GM21529 (cell line): ENCODE results near the gene TFEB.

ENCODE experiments used
- ATAC-seq: cut with Tn5 transposase; IDR thresholded peaks from one replicate; pipeline ENCODE4 v1.9.1; 2021; ENCODE audit not compliant: unreplicated experiment

TFEB gene

DNA sequence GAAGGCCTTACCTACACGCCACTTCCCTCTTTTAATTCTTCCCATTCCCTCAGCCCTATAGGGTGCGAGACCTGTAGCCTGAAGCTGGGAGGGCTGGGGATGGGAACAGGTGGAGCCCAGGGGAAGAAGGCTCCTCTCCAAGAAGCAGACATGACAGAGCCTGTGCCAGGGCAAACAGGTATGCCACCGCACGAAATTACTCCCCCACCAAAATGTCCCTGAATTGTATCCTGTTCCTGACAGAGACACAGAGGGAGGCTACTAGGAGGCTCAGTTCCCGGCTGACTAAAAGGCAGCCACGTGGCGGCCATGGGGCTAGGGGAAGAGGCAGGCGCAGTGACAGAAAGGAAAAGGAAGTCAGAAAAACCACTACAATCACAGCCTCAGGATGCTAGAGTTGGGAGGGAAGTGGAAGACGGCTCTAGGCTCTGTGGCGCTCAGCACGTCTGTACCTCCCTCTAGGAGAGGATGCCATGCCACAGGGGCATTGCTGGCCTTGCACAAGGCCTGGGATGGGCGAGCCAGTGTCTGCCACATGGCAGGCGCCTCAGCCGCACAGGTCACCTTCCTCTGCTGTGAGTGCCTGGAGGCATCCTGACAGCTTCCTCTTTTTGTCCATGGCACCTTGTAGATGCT, 27.7 kb downstream of the TFEB start:
- no peak for ATAC-seq

DNA sequence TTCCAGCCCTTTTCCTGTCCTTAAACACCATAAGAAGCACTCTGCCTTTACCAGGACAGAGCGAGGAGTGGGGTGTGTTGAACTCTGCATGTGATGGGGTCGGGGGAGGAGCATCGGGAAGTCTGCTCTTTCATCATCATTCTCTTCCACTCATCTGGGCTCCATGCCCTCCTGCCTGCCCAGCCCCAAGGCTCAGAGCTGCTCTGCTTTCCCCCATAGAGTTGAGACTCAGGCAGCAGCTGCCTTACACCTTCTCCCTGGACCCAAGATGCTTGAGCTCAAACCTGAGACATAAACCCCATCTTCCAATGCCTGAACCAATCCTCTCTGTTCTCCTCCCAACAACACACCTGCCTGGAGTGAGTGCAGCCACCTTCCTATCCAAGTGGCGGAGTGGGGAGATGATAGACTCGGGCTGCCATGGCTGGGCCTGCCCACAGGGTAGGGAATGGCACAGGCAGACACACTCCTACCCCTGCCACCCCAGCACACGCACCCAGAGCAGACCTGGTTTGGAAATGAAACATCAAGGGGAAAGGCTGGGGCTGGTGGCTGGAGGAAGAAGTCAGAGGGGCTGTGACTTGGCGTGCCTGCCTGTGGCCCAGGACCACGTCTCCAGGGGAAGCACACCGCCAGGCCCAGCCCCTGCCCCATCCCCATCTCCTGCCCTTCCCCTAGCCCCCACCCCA, 28.4 kb downstream of the TFEB start:
- ATAC-seq: peak; percentile 23

- ATAC-seq: peak; percentile 68
These were observed 29.2 kb downstream of the TFEB start for GRCh38 chr6:41705996-41706835.

- no peak for ATAC-seq
These were observed 30.0 kb downstream of the TFEB start for GRCh38 chr6:41705311-41705995.

GRCh38 chr6:41704656-41705310, 30.6 kb downstream of the TFEB start:
- ATAC-seq: no peak

- ATAC-seq: no peak
These were observed 31.4 kb downstream of the TFEB start for GRCh38 chr6:41704028-41704427.

GRCh38 chr6:41702771-41703494, 32.5 kb downstream of the TFEB start:
- no peak for ATAC-seq

DNA sequence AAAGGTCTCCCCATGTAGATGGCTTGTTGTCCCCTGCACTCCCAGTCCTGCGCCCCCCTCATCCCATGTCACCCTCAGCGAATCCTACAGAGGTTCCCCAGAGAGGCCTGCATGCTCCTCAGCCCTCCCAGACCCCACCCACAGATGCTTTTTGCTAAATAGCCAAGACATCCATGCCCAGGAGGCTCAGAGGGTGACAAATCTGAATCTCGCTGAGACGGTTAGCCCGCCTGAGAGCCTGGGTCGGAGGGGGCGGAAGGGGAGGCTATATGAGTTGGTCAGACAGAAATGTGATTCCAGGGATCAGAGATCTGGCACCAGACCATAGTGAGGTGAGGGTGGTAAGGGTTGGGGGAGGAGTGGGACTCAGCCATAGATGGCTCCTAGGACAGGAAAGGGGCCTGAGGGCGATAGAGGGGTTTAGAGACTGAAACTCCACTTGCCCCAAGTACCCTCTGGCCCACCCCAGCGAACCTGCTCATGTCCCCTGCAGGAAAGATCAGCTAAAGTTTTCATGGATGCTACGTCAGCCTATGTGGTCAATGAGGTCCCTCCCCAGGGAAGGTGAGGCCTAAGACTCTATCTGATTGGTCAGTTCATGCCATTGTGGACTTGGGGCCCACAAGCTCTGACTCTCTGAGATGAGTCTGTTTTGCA, 33.2 kb downstream of the TFEB start:
- ATAC-seq: no peak

DNA sequence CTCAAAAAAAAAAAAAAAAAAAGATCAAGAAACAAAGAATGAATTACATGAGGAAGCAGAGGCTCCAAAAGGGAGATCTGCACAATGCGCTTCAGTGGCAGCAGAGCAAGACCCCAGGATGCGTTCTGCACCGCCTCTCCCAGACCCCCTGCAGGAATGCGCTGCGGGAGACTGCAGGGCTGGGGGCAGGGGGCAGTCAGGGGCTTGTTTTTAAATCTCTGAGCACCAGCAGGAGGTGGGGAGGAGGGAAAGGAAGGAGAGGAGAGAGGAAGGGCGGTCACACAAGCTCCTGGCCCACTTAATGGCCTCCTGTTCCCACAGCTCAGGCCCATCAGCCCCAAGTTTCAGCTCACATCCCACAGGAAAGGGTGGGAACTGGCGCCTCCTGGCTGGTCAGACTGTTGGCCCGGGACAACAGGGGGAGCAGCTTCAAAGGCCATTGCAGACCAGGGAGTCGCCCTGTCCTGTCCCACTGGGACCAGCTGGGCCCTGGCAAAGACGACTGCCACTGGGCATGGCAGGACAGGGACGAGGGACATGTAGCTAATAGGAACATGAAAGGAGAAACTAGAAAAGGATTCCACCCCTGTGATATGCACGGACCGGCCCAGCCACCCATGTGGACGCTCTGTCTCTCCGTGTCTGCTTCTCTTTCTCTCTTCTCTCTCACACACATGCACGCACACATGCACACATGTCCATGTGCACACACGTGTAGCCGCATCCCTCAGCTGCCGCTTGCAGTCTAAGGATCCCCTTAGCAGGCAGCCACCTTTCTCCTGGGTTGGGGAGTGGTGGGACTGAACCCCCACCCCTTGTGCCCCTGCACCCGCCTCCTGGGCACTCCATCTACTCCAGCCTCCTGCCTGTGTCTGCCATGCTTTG, 34.7 kb downstream of the TFEB start:
- ATAC-seq: no peak

DNA sequence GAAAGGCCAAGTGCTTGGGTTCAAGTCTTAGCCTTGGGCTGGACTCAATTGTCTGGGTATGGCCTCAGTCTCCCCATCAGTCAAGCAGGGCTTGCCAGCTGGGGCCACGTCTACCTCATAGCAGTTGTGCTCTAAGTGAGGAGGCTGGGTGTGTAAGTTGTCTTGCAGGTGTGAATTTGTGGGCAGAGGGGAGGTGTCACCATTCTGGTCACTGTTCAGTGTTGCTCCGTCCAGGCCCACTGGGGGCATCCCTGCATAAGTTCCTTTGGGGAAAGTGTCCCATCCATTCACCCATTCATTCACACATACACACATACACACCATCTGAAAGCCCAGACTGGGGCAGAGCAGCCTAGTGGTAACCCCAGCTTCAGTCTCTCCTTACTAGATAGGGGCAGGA, 36.3 kb downstream of the TFEB start:
- ATAC-seq: no peak

- no peak for ATAC-seq
These were observed 37.3 kb downstream of the TFEB start for GRCh38 chr6:41697861-41698781.

DNA sequence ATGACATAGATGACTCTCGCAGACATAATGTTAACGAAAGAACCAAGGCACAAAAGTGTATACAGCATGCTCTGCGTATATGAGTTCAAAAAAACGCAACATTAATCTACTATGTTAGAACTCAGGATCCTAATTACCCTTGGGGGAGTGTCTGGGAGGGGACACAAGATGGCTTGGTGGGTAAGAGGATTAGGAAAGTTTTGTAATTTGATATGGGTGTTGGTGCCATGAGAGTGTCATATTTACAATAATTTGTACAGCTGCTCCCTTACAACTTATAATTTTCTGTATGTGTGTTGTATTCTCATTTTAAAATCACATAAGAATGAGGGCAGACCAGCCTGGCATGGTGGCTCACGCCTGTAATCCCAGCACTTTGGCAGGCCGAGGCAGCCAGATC, 38.6 kb downstream of the TFEB start:
- ATAC-seq: no peak

GRCh38 chr6:41695825-41696224, 39.6 kb downstream of the TFEB start:
- no peak for ATAC-seq

- no peak for ATAC-seq
These were observed 40.4 kb downstream of the TFEB start for GRCh38 chr6:41694815-41695526.

- no peak for ATAC-seq
These were observed 41.8 kb downstream of the TFEB start for GRCh38 chr6:41693281-41694240.

GRCh38 chr6:41692730-41693129, 42.7 kb downstream of the TFEB start:
- ATAC-seq: no peak
